ENCODE results near the gene UTS2R. TPM values are rescaled to one million over a fixed set of nuclear protein-coding genes. Genes with fewer than 3 reads are reported as not detected.

UTS2R gene
- total and polyA plus RNA-seq, 2 of the 4 experiments (the other 2 are of a cell fraction): not detected

- H3K18ac ChIP-seq (ENCODE audit: low read depth, low read length): no peak overlapping the region
- CTCF ChIA-PET: interaction anchor here (1.4 kb wide), 1 partner anchor 15 kb away, joined by 3 read pairs; no protein-coding TSS in a partner anchor
Measured at GRCh38 chr17:82353484-82353883, 18.1 kb upstream of the UTS2R start.

More at GRCh38 chr17:82353484-82353883, 18.1 kb upstream of the UTS2R start:
- Histone ChIP-seq H4K5ac (ENCODE audit: low read depth, low read length) (no peak overlapping the region), H3K36me3 (ENCODE audit: control insufficient read depth, insufficient read depth, low read length) (no peaks in the 10 kb centered on the region), H3K56ac (ENCODE audit: extremely low read depth, insufficient read depth, low read length) (no peak overlapping the region), H2BK20ac (ENCODE audit: low read depth, low read length) (no peak overlapping the region), H2BK15ac (ENCODE audit: low read depth, low read length) (no peak overlapping the region), H2AFZ (replicated peaks; ENCODE audit: low read length, poor library complexity) (no peak overlapping the region), H2AK5ac (ENCODE audit: low read depth, low read length) (no peak overlapping the region), H4K91ac (ENCODE audit: insufficient read depth, low read depth, low read length) (no peak overlapping the region), H3K79me1 (ENCODE audit: low read depth in 1 of 2, low read length in 2 of 2) (no peaks in the 10 kb centered on the region), H3K9me1 (ENCODE audit: insufficient read depth, low read length) (no peaks in the 10 kb centered on the region), H2BK120ac (ENCODE audit: low read depth, low read length) (no peak overlapping the region), H3K27ac (ENCODE audit: insufficient read depth, low read length) (no peak overlapping the region), H2BK5ac (ENCODE audit: low read depth, low read length, poor library complexity, severe bottlenecking) (no peak overlapping the region), H3K23ac (ENCODE audit: low read depth, low read length) (no peak overlapping the region), H3K4me2 (ENCODE audit: low read depth, low read length) (no peak overlapping the region), H3K27me3 (ENCODE audit: control insufficient read depth, insufficient read depth, low read length) (peaks cover 31% of the 10 kb centered on the region), H3K9me3 (ENCODE audit: control insufficient read depth, insufficient read depth, low read length) (no peaks in the 10 kb centered on the region), H2AK9ac (replicated peaks; ENCODE audit: low read depth, low read length, poor library complexity) (no peak overlapping the region), H3K4ac (ENCODE audit: low read depth, low read length) (no peak overlapping the region), H3K4me3 (ENCODE audit: insufficient read depth, low read depth, low read length) (no peak overlapping the region), H3K9ac (ENCODE audit: low read depth, low read length) (no peak overlapping the region), H3K4me1 (ENCODE audit: control insufficient read depth, insufficient read depth, low read length) (peaks cover 5% of the 10 kb centered on the region; the same call in 1 of the 2 replicates), H4K20me1 (ENCODE audit: insufficient read depth, low read length) (peaks cover 7% of the 10 kb centered on the region; the same call in 1 of the 2 replicates), H3K14ac (replicated peaks; ENCODE audit: low read depth, low read length) (no peak overlapping the region), H4K8ac (ENCODE audit: low read depth in 2 of 2, low read length in 2 of 2) (no peak overlapping the region)
- BruUV-seq (replicated peaks): no TSS peak
- POLR2A ChIA-PET (ENCODE audit: unreplicated experiment): no interaction called here
- in situ Hi-C loops (cut with MboI; ENCODE audit: low sequenced_read_pairs) (loop anchor here (5.0 to 10.0 kb wide), 3 partner anchors 54 to 421 kb away; no protein-coding TSS in a partner anchor), dilution Hi-C loops (cut with HindIII; ENCODE audit: low sequenced_read_pairs, unreplicated experiment) (no loop called here), intact Hi-C loops (cut with micrococcal nuclease) (no loop called here)
- no peak for TF ChIP-seq POLR2A (IDR thresholded peaks at IDR 0.05; ENCODE audit: low read depth, low read length)
- no peak for TF ChIP-seq MXI1 (IDR thresholded peaks at IDR 0.05; ENCODE audit: borderline replicate concordance, low read depth, low read length)
- TF ChIP-seq CEBPB (IDR thresholded peaks at IDR 0.05; ENCODE audit: low read depth, low read length): no peak
- no peak for TF ChIP-seq MAFK (IDR thresholded peaks at IDR 0.05; ENCODE audit: low read depth, low read length)
- TF ChIP-seq CTCF (conservative IDR thresholded peaks at IDR 0.05; ENCODE audit: low read depth, low read length): no peak
- no peak for TF ChIP-seq NFE2L2 (IDR thresholded peaks at IDR 0.05; ENCODE audit: low read depth, low read length)
- DNase-seq (no peak), ATAC-seq (ENCODE audit: low read depth) (no peak)
- WGBS, 2 experiments (ENCODE audit: extremely low coverage in 2 of 2, insufficient read length in 1 of 2): 70% methylated on average over 2 of the region's 8 CpGs; no CpG with 5 or more reads in 1 of the 2 experiments

Measured in IMR-90 (cell line).